Kidney (tissue), 14 donors: ENCODE results near the gene DDIT3. TPM values are rescaled to one million over a fixed set of nuclear protein-coding genes. Genes with fewer than 3 reads are reported as not detected.
"Not testable (repeated sequence)": the region's sequence is repeated elsewhere in the genome, so short reads cannot be mapped to it uniquely, and the experiment has no call there.

ENCODE experiments used
- DNase-seq, 5 donors: peaks; one replicate each; pipeline ENCODE4 v3.0.0-alpha.2; 2013 to 2020
- FAIRE-seq: peaks from 2 replicates; lab custom pipeline; 2012; peaks lifted over from hg19 to GRCh38; lab: Jason Lieb, UNC
- H3K27ac ChIP-seq, 2 donors: one replicate each; pipeline ENCODE4 v1.7.0; 2013; ENCODE audit warnings: low read depth in 2 of 2, low read length in 2 of 2, inconsistent platforms in 1 of 2
- H3K27me3 ChIP-seq: one replicate; pipeline ENCODE4 v1.7.1; 2013; ENCODE audit warnings: low read length, inconsistent platforms; ENCODE audit not compliant: control insufficient read depth, insufficient read depth
- H3K36me3 ChIP-seq, 3 donors: one replicate each; pipeline versions ENCODE4 v1.7.0 to v1.7.1; 2013; ENCODE audit warnings: low read length in 3 of 3, control low read depth in 1 of 3, inconsistent platforms in 1 of 3; ENCODE audit not compliant: insufficient read depth in 3 of 3, control insufficient read depth in 2 of 3
- H3K4me1 ChIP-seq, 3 donors: one replicate each; pipeline versions ENCODE4 v1.7.0 to v1.7.1; 2013; ENCODE audit warnings: low read length in 3 of 3, inconsistent platforms in 1 of 3, low read depth in 1 of 3; ENCODE audit not compliant: control insufficient read depth in 2 of 3, insufficient read depth in 2 of 3
- H3K4me3 ChIP-seq, 3 donors: one replicate each; pipeline versions ENCODE4 v1.7.0 to v1.8.1; 2013; ENCODE audit warnings: low read length in 3 of 3, control low read depth in 1 of 3, inconsistent platforms in 1 of 3
- H3K9ac ChIP-seq, 3 donors: one replicate each; pipeline versions ENCODE4 v1.7.0 to v1.7.1; 2013; ENCODE audit warnings: low read length in 3 of 3, control low read depth in 1 of 3, inconsistent platforms in 1 of 3
- H3K9me3 ChIP-seq, 3 donors: one replicate each; pipeline versions ENCODE4 v1.7.0 to v1.7.1; 2013; ENCODE audit warnings: low read length in 3 of 3, control low read depth in 1 of 3, inconsistent platforms in 1 of 3; ENCODE audit not compliant: control insufficient read depth in 2 of 3, insufficient read depth in 1 of 3
- CTCF ChIP-seq: IDR thresholded peaks from 3 replicates; pipeline ENCODE4 v1.5.1; 2012; ENCODE audit warnings: mild to moderate bottlenecking, moderate library complexity, borderline replicate concordance; ENCODE audit not compliant: insufficient read depth; ENCODE audit errors: extremely low read depth
- intact Hi-C: fragments of 100-400 bp; cut with DNase I; formaldehyde crosslinking; loops from one replicate; pipeline ENCODE4 v1.11.1; 2022
- polyA plus RNA-seq: library from polyadenylated mRNA; stranded (reverse); fragments of 350-450 nt; fragmentation: Illumina TruSeq; extraction: RNeasy Lipid Tissue Mini Kit (QIAGEN cat#74804); gene quantifications from one replicate; pipeline ENCODE4 v1.2.3, GENCODE V29; 2014; ENCODE audit warnings: low read depth, low replicate concordance; ENCODE audit not compliant: insufficient read depth
- total RNA-seq: library from RNA; stranded (reverse); fragmentation: NEBNext Ultra II Directional; extraction: Animal tissue kit (Norgen Biotek cat#: 25700); gene quantifications from one replicate; pipeline ENCODE4 v1.2.1, GENCODE V29; 2021
- donor health status: control.
- donor health status: control.
- donor health status: control.
- donor health status: control.
- donor health status: control.
- donor health status: DM: yes; HTN: yes; CAD: no.
- donor health status: Normal renal cell carcinoma (clear cell type).

Gene DDIT3
- total and polyA plus RNA-seq, 2 donors from 2014 or later, result 34.1 to 83.1 TPM

GRCh38 chr12:57564178-57564740 lies 43.9 kb upstream of the DDIT3 start:
- Histone ChIP-seq H3K4me3 (no peak overlapping the region), H3K9me3 (no peaks in the 10 kb centered on the region), H3K27ac (no peak overlapping the region), H3K9ac (no peak overlapping the region), H3K4me1 (no peaks in the 10 kb centered on the region), H3K36me3 (no peaks in the 10 kb centered on the region), H3K27me3 (no peaks in the 10 kb centered on the region)
- no peak for TF ChIP-seq CTCF
- intact Hi-C loops, result no loop called here
- DNase-seq (no peak), FAIRE-seq (no peak)

GRCh38 chr12:57563358-57563757 lies 43.0 kb upstream of the DDIT3 start:
- Histone ChIP-seq H3K9ac (no peak overlapping the region), H3K4me3 (no peak overlapping the region), H3K36me3 (no peaks in the 10 kb centered on the region), H3K4me1 (no peaks in the 10 kb centered on the region), H3K27ac (no peak overlapping the region), H3K27me3 (no peaks in the 10 kb centered on the region), H3K9me3 (no peaks in the 10 kb centered on the region)
- TF ChIP-seq CTCF, result no peak
- intact Hi-C loops, result no loop called here
- DNase-seq (no peak), FAIRE-seq (no peak)

GRCh38 chr12:57561117-57561516 lies 40.8 kb upstream of the DDIT3 start:
- H3K9me3 ChIP-seq, intact Hi-C loops, DNase-seq, H3K36me3 ChIP-seq, H3K4me1 ChIP-seq, H3K27ac ChIP-seq, FAIRE-seq, H3K4me3 ChIP-seq, H3K27me3 ChIP-seq, H3K9ac ChIP-seq: not testable (repeated sequence)

GRCh38 chr12:57560516-57560915 lies 40.2 kb upstream of the DDIT3 start:
- DNase-seq, result no peak
- Histone ChIP-seq H3K9ac (no peak overlapping the region), H3K36me3 (no peaks in the 10 kb centered on the region), H3K27ac (no peak overlapping the region), H3K9me3 (no peaks in the 10 kb centered on the region), H3K27me3 (no peaks in the 10 kb centered on the region), H3K4me3 (no peak overlapping the region), H3K4me1 (no peaks in the 10 kb centered on the region)
- no peak for FAIRE-seq
- no peak for TF ChIP-seq CTCF
- intact Hi-C loops, result no loop called here
